GM12878 (cell line): ENCODE results near the gene VMP1. TPM values are rescaled to one million over a fixed set of nuclear protein-coding genes. Genes with fewer than 3 reads are reported as not detected.

Experiments
- ATAC-seq: fragments of 200-7000 bp; cut with Tn5 transposase; 3 replicates; pipeline ENCODE4 v1.9.1; 2020; ENCODE audit warnings: mild to moderate bottlenecking, moderate library complexity
- BruUV-seq: library from RNA; stranded (reverse); fragments of 400-500 nt; replicated peaks from 2 replicates; lab custom pipeline; 2021; lab: Mats Ljungman, UMichigan
- CTCF ChIA-PET: fragments of 300-600 bp; sonication (Branson Sonifier 250); formaldehyde crosslinking; extraction: SDS; loops from one replicate; lab custom pipeline; 2021; ENCODE audit warnings: inconsistent platforms; lab: Yijun Ruan, JAX
- POLR2A ChIA-PET: fragments of 350-600 bp; formaldehyde crosslinking; extraction: SDS; loops from one replicate; lab custom pipeline; 2021; ENCODE audit warnings: inconsistent platforms; lab: Charles Lee
- RAD21 ChIA-PET: fragments of 300-600 bp; sonication (Branson Sonifier 250); formaldehyde crosslinking; loops from one replicate; lab custom pipeline; 2023; ENCODE audit warnings: antibody characterized with exemption; ENCODE audit not compliant: unreplicated experiment; lab: Charles Lee
- SMC1A ChIA-PET: fragments of 300-600 bp; sonication (Branson Sonifier 250); formaldehyde crosslinking; loops from one replicate; lab custom pipeline; 2023; ENCODE audit not compliant: unreplicated experiment, uncharacterized antibody; lab: Charles Lee
- DNase-seq: peaks from one replicate; pipeline ENCODE4 v3.0.0-alpha.2; 2011; ENCODE audit warnings: low read depth, low spot score
- FAIRE-seq: peaks from 3 replicates; lab custom pipeline; 2011; peaks lifted over from hg19 to GRCh38; lab: Jason Lieb, UNC
- H2AFZ ChIP-seq: 2 replicates; pipeline ENCODE4 v1.6.0; 2011; ENCODE audit warnings: low read depth, low read length, control low read depth; ENCODE audit not compliant: control insufficient read depth
- H3K27ac ChIP-seq: 2 replicates; pipeline ENCODE4 v1.5.1; 2011; ENCODE audit warnings: control low read depth; ENCODE audit not compliant: control insufficient read depth, insufficient read depth
- H3K27me3 ChIP-seq, 2 experiments: replicated peaks in 1 of 2; 2 replicates each; pipeline versions ENCODE4 v1.6.0 to v1.6.1; 2011; ENCODE audit warnings: low read length in 1 of 2; ENCODE audit not compliant: control insufficient read depth in 2 of 2, insufficient read depth in 2 of 2
- H3K36me3 ChIP-seq, 2 experiments: 2 replicates each; pipeline ENCODE4 v1.5.1; 2011; ENCODE audit warnings: low read length in 1 of 2; ENCODE audit not compliant: control insufficient read depth in 2 of 2, insufficient read depth in 2 of 2
- H3K4me1 ChIP-seq: 2 replicates; pipeline ENCODE4 v1.6.1; 2011; ENCODE audit warnings: mild to moderate bottlenecking, low read length, moderate library complexity, mixed read lengths; ENCODE audit not compliant: control insufficient read depth, insufficient read depth
- H3K4me2 ChIP-seq: 2 replicates; pipeline ENCODE4 v1.6.0; 2011; ENCODE audit warnings: control low read depth; ENCODE audit not compliant: control insufficient read depth, insufficient read depth
- H3K4me3 ChIP-seq: fragments of 200-600 bp; sonication (generic); 2 replicates; pipeline ENCODE4 v1.5.1; 2016
- H3K79me2 ChIP-seq: 2 replicates; pipeline ENCODE4 v1.6.0; 2011; ENCODE audit warnings: low read length; ENCODE audit not compliant: control insufficient read depth, insufficient read depth
- H3K9ac ChIP-seq: 2 replicates; pipeline ENCODE4 v1.8.0; 2011; ENCODE audit warnings: low read length, control low read depth, mixed read lengths; ENCODE audit not compliant: control insufficient read depth, insufficient read depth
- H3K9me3 ChIP-seq: replicated peaks from 3 replicates; pipeline ENCODE4 v1.5.1; 2011; ENCODE audit warnings: mild to moderate bottlenecking, low read length; ENCODE audit not compliant: control insufficient read depth, insufficient read depth
- H4K20me1 ChIP-seq: 2 replicates; pipeline ENCODE4 v1.6.0; 2011; ENCODE audit not compliant: control insufficient read depth, insufficient read depth
- BCL11A ChIP-seq: IDR thresholded peaks from 2 replicates; pipeline ENCODE4 v1.6.1; 2011; ENCODE audit warnings: low read depth, low read length
- BHLHE40 ChIP-seq, 2 experiments: fragments of 450-650 bp in 1 of 2; IDR thresholded peaks; 2 replicates each; pipeline ENCODE4 v1.6.1; 2011 to 2017; ENCODE audit warnings: low read depth in 2 of 2, borderline replicate concordance in 1 of 2, improper control_type of control experiment in 1 of 2, low read length in 1 of 2, mild to moderate bottlenecking in 1 of 2
- CEBPB ChIP-seq, 2 experiments: fragments of 150-350 bp in 1 of 2; IDR thresholded peaks; 2 replicates each; pipeline ENCODE4 v1.6.1; 2012 to 2014; ENCODE audit warnings: low read depth in 2 of 2, low read length in 2 of 2, borderline replicate concordance in 1 of 2, inconsistent platforms in 1 of 2
- EZH2 ChIP-seq: IDR thresholded peaks from 2 replicates; pipeline ENCODE4 v1.6.1; 2012; ENCODE audit warnings: low read depth, mild to moderate bottlenecking, control low read depth, inconsistent platforms, low read length, borderline replicate concordance; ENCODE audit not compliant: control insufficient read depth
- HDGF ChIP-seq: fragments of 450-650 bp; IDR thresholded peaks from 2 replicates; pipeline ENCODE4 v1.6.1; 2016; ENCODE audit warnings: antibody characterized with exemption
- IKZF2 ChIP-seq, 2 experiments: fragments of 450-650 bp; IDR thresholded peaks; 2 replicates each; pipeline ENCODE4 v1.6.1; 2017; ENCODE audit warnings: mild to moderate bottlenecking in 2 of 2, moderate library complexity in 2 of 2
- MLLT1 ChIP-seq: fragments of 450-650 bp; IDR thresholded peaks from 2 replicates; pipeline ENCODE4 v1.6.1; 2016; ENCODE audit warnings: mild to moderate bottlenecking
- MTA2 ChIP-seq: fragments of 450-650 bp; IDR thresholded peaks from 2 replicates; pipeline ENCODE4 v1.6.1; 2016; ENCODE audit warnings: low read depth, mild to moderate bottlenecking, moderate library complexity
- STAT1 ChIP-seq: fragments of 450-650 bp; conservative IDR thresholded peaks from 2 replicates; pipeline ENCODE4 v1.6.1; 2014; ENCODE audit warnings: antibody characterized with exemption, mild to moderate bottlenecking
- SUZ12 ChIP-seq: fragments of 200-600 bp; sonication (generic); IDR thresholded peaks from one replicate; pipeline ENCODE4 v1.6.1; 2018; ENCODE audit warnings: antibody characterized with exemption, mild to moderate bottlenecking; ENCODE audit not compliant: unreplicated experiment
- TBL1XR1 ChIP-seq: IDR thresholded peaks from 2 replicates; pipeline ENCODE4 v1.6.1; 2012; ENCODE audit warnings: low read depth, low read length, improper control_type of control experiment
- TCF12 ChIP-seq: IDR thresholded peaks from 2 replicates; pipeline ENCODE4 v1.6.1; 2011; ENCODE audit warnings: low read depth, mild to moderate bottlenecking, low read length
- TCF3 ChIP-seq: IDR thresholded peaks from 2 replicates; pipeline ENCODE4 v1.6.1; 2012; ENCODE audit warnings: low read depth, mild to moderate bottlenecking, low read length, borderline replicate concordance; ENCODE audit not compliant: insufficient read depth
- ZNF687 ChIP-seq: fragments of 450-650 bp; IDR thresholded peaks from 2 replicates; pipeline ENCODE4 v1.6.1; 2017; ENCODE audit warnings: mild to moderate bottlenecking, moderate library complexity
- WGBS: methylation state at CpG from one replicate; pipeline ENCODE4 v1.1.6; 2016; ENCODE audit warnings: low lambda C conversion rate; ENCODE audit not compliant: insufficient replicate concordance, insufficient coverage; ENCODE audit errors: missing lambda C conversion rate; 5-methylcytosine and 5-hydroxymethylcytosine counted together
- in situ Hi-C: fragments of 300-500 bp; cut with MboI; formaldehyde crosslinking; loops from 9 replicates; pipeline ENCODE4 v1.14.3; 2018; ENCODE audit warnings: mixed read lengths
- intact Hi-C: fragments of 100-400 bp; cut with micrococcal nuclease; formaldehyde crosslinking; loops from one replicate; pipeline ENCODE4 v1.14.2; 2022; ENCODE audit not compliant: unreplicated experiment
- polyA plus RNA-seq, 11 experiments: library from polyadenylated mRNA; depleted of rRNA in 4 of 11; unstranded in 6 of 11; stranded (reverse) in 5 of 11; fragments of >200 nt; fragmentation: Nextera tagmentation in 4 of 11; fragmentation: Illumina TruSeq in 1 of 11; extraction: Ambion mirVana in 4 of 11; extraction: Trizol in 1 of 11; gene quantifications; 1 replicate in 1 of 11; 2 replicates in 10 of 11; pipeline versions ENCODE4 v1.2.1 to v1.2.3, GENCODE V29; 2011 to 2016; ENCODE audit warnings: inconsistent platforms in 2 of 11, missing spikeins in 2 of 11, low read depth in 1 of 11
- total RNA-seq, 4 experiments: library from RNA; depleted of rRNA in 3 of 4; stranded (reverse); fragments of >200 nt in 3 of 4; fragmentation: Illumina TruSeq in 1 of 4; extraction: Trizol in 1 of 4; gene quantifications; 2 replicates each; pipeline versions ENCODE4 v1.2.1 to v1.2.3, GENCODE V29; 2013 to 2021

VMP1 gene
- total and polyA plus RNA-seq, 10 of the 15 experiments (the other 5 are each of a cell fraction or from before 2014, with no cell fraction given), result 88.4 to 199 (median 132) TPM

DNA sequence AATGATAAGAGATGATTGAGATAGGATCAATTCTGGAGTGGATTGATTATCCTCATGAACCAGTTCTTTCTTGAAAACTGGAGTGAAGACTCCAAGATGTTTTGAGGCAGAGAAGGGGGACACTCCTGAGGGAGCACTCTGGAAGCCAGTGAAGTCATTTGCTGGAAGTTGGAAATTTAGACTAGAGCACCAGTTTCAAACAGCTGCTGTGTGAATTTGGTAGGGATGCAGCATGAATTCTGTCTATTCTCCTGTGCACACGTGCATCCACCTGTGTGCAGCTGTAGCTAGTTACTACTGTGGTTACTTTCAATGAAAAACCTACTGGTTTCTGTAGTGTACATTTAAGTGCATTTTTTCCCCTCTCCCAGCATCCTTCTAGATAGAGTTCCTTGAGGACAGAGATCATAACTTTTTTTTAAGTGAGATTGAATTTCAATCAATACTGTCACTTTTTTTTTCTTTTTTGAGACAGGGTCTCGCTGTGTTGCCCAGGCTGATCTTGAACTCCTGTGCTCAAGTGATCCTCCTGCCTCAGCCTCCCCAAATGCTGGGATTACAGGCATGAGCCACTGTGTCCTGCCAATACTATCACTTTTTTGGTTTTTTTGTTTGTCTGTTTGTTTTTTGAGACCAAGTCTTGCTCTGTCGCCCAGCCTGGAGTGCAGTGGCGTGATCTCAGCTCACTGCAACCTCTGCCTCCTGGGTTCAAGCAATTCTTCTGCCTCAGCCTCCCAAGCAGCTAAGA, 119.4 kb downstream of the VMP1 start (continued):
- TF ChIP-seq TCF3 (peak; percentile 71; the same call in 1 of the 2 replicates), HDGF (peak; percentile 69; the same call in 1 of the 2 replicates), BHLHE40 (IDR thresholded peaks at IDR 0.05; ENCODE audit: borderline replicate concordance in 1 of 2, low read depth in 2 of 2, low read length in 1 of 2) (peak; percentile 62 to 78; a peak in 3 of 4 replicates), IKZF2 (IDR thresholded peaks at IDR 0.05) (peak in 1 of 2 experiments; percentile 45; a peak in 1 of 4 replicates), TCF12 (peak; percentile 70; the same call in 1 of the 2 replicates)

DNA sequence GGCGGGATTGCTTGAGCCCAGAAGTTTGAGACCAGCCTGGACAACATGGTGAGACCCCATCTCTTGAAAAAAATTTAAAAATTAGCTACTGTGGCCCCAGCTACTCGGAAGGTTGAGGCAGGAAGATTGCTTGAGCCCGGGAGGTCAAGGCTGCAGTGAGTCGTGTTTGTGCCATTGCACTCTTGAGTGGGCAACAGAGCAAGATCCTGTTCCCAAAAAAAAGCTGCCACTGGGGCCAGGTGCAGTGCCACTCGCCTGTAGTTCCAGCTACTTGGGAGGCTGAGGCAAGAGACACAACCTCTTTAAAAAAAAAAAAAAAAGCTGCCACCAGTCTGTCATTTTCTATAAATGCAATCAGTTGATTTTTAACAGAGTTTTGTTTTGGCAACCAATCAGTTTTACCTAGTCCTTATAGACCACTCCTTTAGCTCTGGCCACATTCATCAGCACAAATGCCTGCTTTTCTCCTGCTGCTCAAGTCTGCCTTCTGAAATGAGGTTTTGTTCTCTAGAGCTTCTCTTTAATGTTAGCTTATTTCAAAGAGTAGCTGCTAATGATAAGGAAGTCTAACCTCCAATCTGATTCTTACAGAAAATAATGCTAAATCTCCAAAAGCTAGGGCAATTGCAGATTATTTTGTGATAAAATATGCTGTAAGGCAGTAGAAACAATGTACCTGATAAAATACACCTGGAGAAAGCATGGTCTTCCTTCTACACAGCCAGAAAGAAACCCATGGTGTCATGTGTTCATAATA, 120.4 kb downstream of the VMP1 start:
- intact Hi-C loops, result loop anchor here (2.0 kb wide), 1 partner anchor 75 kb away; no protein-coding TSS in a partner anchor
- peaks cover 50% of the 10 kb centered on the region for H3K79me2 ChIP-seq
- no peaks in the 10 kb centered on the region for H4K20me1 ChIP-seq
- ATAC-seq (peak; percentile 49), DNase-seq (no peak), FAIRE-seq (no peak)
- peaks cover 73% of the 10 kb centered on the region for H3K4me1 ChIP-seq
- H2AFZ ChIP-seq, result no peak overlapping the region
- in situ Hi-C loops, result loop anchor here (5.0 kb wide), 1 partner anchor 41 kb away; no protein-coding TSS in a partner anchor
- 2% methylated on average over 5 of the region's 5 CpGs for WGBS
- POLR2A ChIA-PET, result interaction anchor here (0.6 to 12.0 kb wide), 13 partner anchors 8 to 75 kb away, joined by 3 to 332 read pairs (median 8); no protein-coding TSS in a partner anchor
- CTCF ChIA-PET, result interaction anchor here (0.8 to 7.9 kb wide), 17 partner anchors 10 to 120 kb away, joined by 3 to 75 read pairs (median 5); partner anchors contain the start of gene VMP1
- H3K9ac ChIP-seq, result peak overlapping the region; percentile 84
- RAD21 ChIA-PET, result interaction anchor here (0.5 to 11.5 kb wide), 11 partner anchors 11 to 75 kb away, joined by 3 to 223 read pairs (median 15); no protein-coding TSS in a partner anchor
- SMC1A ChIA-PET, result interaction anchor here (0.6 to 15.2 kb wide), 20 partner anchors 9 to 121 kb away, joined by 3 to 250 read pairs (median 6); partner anchors contain the start of genes PTRH2 and VMP1
- H3K27ac ChIP-seq, result peak overlapping the region; percentile 98
- peak overlapping the region; percentile 65 for H3K4me3 ChIP-seq
- no peaks in the 10 kb centered on the region for H3K9me3 ChIP-seq
- H3K36me3 ChIP-seq, result no peaks in the 10 kb centered on the region
- TSS peak; percentile 93 for BruUV-seq
- peak overlapping the region; percentile 95 for H3K4me2 ChIP-seq
- H3K27me3 ChIP-seq, result no peaks in the 10 kb centered on the region
- TF ChIP-seq BCL11A (no peak), TBL1XR1 (no peak), MTA2 (no peak; the same call in 1 of the 2 replicates), STAT1 (no peak), MLLT1 (peak; percentile 81; the same call in 1 of the 2 replicates), EZH2 (no peak), SUZ12 (no peak), CEBPB (IDR thresholded peaks at IDR 0.05; ENCODE audit: borderline replicate concordance in 1 of 2, low read depth in 2 of 2, low read length in 2 of 2) (no peak), ZNF687 (peak; percentile 68)
